GM21576 (cell line): ENCODE results near the gene GP9.

Source experiments
- ATAC-seq: cut with Tn5 transposase; IDR thresholded peaks from one replicate; pipeline ENCODE4 v1.9.1; 2021; ENCODE audit warnings: mild to moderate bottlenecking, moderate library complexity; ENCODE audit not compliant: unreplicated experiment

Gene GP9

DNA sequence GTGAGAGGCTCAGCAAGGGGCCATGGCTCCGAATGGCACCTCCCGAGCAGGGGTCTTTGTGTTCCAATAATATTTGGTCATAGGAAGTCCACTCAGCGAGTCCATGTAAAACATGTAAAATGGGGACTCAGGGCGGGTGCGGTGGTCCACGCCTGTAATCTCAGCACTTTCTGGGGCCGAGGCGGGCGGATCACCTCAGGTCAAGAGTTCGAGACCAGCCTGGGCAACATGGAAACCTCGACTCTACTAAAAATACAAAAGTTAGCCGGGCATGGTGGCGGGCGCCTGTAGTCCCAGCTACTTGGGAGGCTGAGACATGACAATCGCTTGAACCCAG lies 33.1 kb upstream of the GP9 start:
- ATAC-seq = no peak

DNA sequence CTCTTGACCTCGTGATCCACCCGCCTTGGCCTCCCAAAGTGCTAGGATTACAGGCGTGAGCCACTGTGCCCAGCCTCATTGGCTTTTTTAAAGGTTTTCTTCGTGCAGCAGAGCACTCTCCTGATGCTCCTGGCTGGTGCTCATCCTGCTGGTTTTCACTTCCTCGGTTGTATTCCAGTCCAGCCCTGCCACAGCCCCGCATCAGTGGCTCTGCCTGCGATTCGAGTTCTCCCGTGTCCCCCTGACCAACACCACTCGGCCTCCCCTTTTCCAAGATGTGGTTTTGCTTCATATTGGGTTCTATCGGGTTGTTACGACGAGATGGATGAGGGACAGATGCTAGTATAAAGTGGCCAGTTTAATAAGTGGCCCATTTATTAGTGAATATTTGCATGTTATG lies 31.7 kb upstream of the GP9 start:
- ATAC-seq = no peak

DNA sequence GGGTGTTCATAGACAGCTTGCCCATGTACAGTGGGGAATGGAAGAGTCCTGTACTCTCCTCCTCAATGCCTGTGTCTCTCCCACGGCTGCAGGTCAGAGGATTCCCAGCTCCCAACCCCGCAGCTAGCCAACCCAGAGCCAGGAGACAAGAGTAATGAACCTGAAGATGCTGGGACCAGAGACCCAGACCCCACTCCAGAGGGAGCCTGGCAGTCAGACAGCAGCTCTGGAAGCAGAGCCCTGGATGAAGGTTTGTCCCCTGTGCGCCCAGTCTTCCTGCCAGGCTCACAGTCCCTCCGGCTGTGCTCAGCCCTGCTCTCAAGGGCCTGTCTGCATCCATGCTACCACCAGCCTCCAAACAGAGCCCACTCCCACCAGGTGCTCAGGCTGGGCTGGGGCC lies 30.0 kb upstream of the GP9 start:
- no peak for ATAC-seq

DNA sequence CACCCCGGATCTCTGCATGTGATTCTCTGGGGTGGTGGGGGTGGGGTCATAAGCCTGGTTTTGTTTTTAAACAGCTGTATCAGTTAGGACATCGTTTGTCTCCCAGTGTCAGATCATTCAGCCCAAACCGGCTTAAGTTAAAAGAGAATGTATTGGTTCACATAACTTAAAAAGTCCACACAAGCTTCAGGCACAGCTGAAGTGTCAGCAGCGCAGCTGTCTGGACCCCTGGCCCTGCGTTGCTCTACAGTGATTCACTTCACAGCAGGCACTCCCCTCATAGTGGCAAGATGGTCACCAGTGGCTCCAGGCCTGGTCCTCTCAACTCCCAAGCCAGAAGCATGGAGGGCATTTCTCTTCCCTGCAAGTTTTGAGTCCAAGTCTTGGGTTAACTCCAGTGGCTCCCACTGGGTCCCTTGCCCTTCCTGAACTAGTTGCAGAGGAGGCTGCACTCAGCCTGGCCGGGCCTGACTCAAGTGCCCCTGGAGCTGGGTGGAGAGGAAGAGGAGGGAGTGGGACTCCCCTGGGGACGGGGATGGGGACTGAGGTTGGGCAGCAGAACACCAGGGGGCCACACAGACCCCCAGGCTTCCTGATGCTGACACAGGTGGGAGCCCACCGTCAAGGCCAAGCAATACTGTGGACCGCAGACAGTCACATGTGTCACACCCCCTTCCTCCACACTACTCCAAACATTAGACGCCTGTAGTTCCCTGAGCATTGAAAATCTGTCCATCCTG lies 28.9 kb upstream of the GP9 start:
- no peak for ATAC-seq

DNA sequence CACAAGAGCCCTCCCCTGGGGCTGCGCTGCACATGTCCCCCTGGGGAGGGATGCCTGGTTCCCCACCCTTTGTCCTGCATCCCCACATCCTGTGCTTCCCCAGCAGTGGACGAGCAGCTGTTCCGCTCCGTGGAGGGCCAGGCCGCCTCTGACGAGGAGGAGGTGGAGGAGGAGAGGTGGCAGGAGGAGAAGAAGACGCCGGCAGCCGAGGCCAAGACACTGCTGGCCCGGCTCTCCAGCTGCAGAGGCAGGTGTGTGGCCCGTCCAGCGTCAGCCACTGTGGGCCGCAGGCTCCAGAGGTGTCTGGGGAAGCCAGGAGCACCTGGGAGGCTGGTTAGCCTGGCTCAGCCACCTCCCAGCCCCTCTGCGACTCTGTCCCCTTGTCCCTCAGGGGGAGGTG lies 27.9 kb upstream of the GP9 start:
- no peak for ATAC-seq

DNA sequence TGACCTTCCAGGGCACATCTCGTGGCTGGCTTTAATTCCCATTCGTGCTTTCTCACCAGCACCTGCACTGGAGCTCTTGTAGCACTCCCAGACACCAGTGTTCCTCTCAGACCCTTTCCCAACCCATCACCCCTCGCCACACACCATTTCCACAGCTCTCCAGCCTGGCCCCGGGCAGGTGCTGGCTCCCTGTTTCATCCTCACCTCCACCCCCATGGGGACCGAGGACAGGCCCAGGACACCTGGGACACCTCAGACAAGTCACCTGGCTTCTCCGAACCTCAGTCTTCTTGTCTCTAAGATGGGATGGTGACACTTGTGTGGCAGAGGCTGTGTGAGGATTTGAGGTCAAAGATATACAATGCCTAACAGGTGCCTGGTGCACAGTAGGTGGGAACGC lies 27.4 kb upstream of the GP9 start:
- no peak for ATAC-seq

- no peak for ATAC-seq
Observed at GRCh38 chr3:129033633-129034321, 26.8 kb upstream of the GP9 start.

DNA sequence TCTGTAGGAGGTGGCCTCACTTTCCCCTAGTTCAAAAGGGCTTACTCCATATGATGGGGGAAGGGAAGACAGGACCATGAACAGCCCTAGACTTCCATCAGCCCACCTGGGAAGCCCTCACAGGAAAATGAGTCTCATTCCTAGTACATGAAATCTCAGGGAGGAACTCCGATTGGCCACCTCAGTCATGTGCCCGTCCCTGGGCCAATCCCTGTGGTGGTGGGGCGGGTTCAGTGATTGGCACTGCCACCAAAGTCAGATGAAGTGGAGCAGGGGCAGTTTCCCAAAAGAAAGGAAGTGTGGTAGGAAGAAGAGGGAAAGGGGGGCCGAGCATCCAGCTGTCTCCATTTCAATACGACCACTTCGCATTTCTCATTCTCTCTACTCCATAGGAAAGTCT lies 25.9 kb upstream of the GP9 start:
- ATAC-seq = no peak

GRCh38 chr3:129035360-129036221 lies 25.0 kb upstream of the GP9 start:
- ATAC-seq = no peak

- ATAC-seq = no peak
Observed at GRCh38 chr3:129036222-129037092, 24.1 kb upstream of the GP9 start.

DNA sequence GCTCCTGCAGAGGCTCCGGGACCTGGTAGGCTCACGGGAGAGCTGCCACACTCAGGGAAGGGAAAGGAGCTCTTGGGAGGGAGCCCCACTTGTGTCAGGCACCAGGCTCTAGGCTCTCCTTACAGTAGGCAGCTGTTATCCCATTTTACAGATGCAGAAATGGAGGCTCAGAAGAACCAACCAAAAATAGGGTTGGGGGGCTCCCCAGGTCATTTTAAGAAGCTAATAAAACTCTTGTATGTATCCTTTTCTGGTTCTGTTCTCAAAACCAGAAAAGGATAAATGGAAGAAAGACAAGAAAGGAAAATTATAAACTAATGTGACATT lies 23.5 kb upstream of the GP9 start:
- no peak for ATAC-seq

GRCh38 chr3:129038121-129038855 lies 22.3 kb upstream of the GP9 start:
- no peak for ATAC-seq

DNA sequence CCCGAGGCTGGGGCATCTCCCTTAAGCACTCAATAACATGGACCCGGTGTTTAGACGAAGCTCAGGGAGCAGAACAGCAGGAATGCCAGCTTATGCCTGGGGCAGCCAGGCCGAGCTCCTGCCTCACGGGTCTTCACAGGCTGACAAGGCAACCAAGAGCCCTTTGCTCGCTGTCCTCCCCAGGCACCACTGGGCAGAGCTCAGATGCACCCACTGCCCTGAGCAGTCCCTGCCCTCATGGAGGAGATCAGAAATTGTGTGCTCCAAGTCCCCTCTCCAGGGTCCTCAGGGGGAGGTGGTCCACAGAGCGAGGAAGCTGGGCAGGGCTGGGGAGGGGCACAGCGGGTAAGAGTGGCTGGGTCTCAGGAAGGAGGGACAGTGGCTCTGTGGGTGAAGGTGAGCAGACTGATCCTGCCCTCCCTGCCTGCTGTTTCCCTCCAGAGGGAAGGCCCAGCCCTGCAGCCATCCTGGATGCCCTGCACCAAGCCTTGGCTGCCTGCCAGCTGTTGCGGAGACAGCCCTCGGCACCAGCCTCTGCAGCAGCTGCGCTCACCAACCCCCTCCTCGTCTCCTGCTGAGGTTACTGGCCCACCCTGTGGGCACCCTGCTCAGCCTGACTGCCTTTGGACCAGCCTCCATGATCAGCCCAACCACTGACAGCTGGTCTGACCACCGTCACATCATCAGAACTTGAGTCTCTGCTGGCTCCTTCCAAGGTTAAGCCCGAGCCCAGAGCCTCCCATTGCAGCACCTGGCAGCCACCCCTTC lies 21.1 kb upstream of the GP9 start:
- no peak for ATAC-seq

- no peak for ATAC-seq
Observed at GRCh38 chr3:129040039-129040336, 20.6 kb upstream of the GP9 start.

DNA sequence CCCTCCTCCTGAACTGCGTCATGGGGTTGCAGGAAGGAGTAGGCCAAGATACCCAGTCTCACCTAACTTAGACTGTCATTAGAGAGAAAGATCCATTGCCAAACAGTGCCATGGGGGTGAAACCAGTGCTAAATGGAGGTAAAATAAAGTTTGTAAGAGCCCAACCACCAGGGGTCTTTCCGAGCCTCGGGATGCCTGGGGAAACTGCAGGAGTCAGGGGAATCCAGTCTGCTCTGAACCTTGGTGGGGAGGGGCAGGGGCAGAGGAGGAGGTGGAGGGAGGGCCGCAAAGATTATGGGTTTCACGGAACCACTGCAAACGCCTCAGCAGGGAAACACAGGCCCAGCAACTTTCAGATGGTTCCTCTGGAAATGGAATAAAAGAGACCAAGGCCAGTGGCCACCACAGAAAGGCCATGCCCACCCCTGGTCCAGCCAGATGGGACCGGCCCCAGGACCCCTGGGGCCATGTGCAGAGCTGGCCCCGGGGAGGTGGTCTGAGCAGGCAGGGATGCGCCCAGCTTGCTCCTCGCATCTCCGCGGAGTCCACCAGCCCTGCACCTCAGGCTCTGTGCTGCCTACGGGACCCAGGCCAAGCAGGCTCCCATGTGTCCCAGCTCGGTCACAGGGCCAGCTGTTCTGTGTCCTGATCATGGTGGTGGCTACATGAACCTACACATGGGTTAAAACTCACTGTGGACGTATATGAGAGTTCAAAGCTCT lies 19.8 kb upstream of the GP9 start:
- ATAC-seq = no peak

DNA sequence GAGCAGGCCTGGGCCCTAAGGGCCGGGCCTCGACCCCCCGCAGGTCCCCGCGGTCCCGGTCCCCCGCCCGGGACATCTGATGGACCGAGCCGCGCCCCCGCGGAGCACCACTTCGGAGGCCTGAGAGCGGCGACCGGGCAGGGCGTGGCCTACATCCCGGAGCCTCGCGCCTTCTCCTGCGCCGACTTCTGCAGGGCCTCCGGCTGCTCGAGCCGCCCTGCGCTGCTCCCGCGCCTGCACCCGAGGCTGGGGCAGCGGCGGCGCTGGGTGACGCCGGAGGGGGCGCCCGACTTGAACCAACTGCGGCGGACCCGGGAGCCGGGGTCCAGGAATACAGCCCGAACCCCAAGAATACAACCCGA lies 14.9 kb upstream of the GP9 start:
- ATAC-seq = no peak

DNA sequence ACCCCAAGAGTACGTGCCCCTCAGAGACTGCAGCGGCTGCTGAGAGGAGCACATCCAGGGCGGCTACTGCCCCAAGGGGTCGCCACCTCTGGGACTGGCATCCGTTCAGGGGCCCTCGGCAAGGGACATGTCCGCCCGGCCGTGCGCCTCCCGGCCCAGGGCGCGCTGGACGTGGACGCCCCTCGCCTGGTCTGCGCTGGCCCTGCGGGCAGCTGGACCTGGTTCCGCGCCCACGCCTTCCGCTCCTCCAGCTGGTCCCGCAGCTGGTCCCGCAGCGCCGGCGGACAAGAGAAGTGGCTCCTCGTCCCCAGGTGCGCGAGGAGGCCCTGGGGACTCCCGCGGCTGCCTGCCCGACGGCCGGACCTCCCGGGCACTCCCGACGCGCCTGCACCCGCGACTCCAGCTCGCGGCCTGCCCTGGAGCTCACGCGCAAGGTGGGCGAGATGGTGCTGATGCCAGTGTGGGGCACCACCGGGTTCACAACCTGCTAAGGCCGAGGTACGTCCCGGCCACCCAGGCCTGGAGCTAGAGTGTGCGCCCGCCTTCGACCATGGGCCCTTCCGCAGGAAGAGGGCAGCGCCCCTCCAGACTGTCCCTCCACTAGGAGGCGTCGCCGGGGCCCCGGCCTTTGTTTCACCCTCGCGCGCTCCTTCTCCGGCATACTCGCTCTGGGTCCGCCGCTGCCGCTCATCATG lies 14.4 kb upstream of the GP9 start:
- ATAC-seq = no peak

- no peak for ATAC-seq
Observed at GRCh38 chr3:129046732-129047552, 13.6 kb upstream of the GP9 start.
